H1 (cell line): Measurements from ENCODE around the gene MORC4. TPM values are rescaled to one million over a fixed set of nuclear protein-coding genes. Genes with fewer than 3 reads are reported as not detected.

Experiments
- CTCF ChIA-PET: fragments of 300-600 bp; sonication (Branson Sonifier 250); formaldehyde crosslinking; loops from one replicate; lab custom pipeline; 2021; ENCODE audit not compliant: partially characterized antibody; lab: Charles Lee
- POLR2A ChIA-PET: fragments of 300-600 bp; sonication (Branson Sonifier 250); formaldehyde crosslinking; loops from one replicate; lab custom pipeline; 2021; ENCODE audit warnings: inconsistent platforms; ENCODE audit not compliant: partially characterized antibody; lab: Charles Lee
- DNase-seq, 2 experiments: peaks; one replicate each; pipeline versions ENCODE4 v3.0.0 to v3.0.0-alpha.2; 2010 to 2022; ENCODE audit warnings: low spot score in 2 of 2, low read depth in 1 of 2, mixed read lengths in 1 of 2
- FAIRE-seq: peaks from 2 replicates; lab custom pipeline; 2011; peaks lifted over from hg19 to GRCh38; lab: Jason Lieb, UNC
- H2AFZ ChIP-seq: 2 replicates; pipeline ENCODE4 v1.8.1; 2012; ENCODE audit warnings: low read length, inconsistent platforms
- H2AK5ac ChIP-seq: 2 replicates; pipeline ENCODE4 v1.6.1; 2013; ENCODE audit warnings: low read depth, low read length
- H2BK120ac ChIP-seq: replicated peaks from 2 replicates; pipeline ENCODE3; 2013; ENCODE audit warnings: low read depth, low read length, inconsistent platforms
- H2BK12ac ChIP-seq: 2 replicates; pipeline ENCODE4 v1.6.1; 2013; ENCODE audit warnings: low read depth, low read length
- H2BK15ac ChIP-seq: 2 replicates; pipeline ENCODE4 v1.6.1; 2013; ENCODE audit warnings: low read length
- H2BK20ac ChIP-seq: 2 replicates; pipeline ENCODE4 v1.6.1; 2013; ENCODE audit warnings: low read length
- H2BK5ac ChIP-seq: 2 replicates; pipeline ENCODE4 v1.6.1; 2013; ENCODE audit warnings: low read depth, low read length
- H3K14ac ChIP-seq: 2 replicates; pipeline ENCODE4 v1.6.1; 2013; ENCODE audit warnings: inconsistent platforms; ENCODE audit not compliant: insufficient read length
- H3K18ac ChIP-seq: 2 replicates; pipeline ENCODE4 v1.6.1; 2013; ENCODE audit warnings: low read length; ENCODE audit errors: extremely low read depth
- H3K23ac ChIP-seq: 2 replicates; pipeline ENCODE4 v1.6.1; 2013; ENCODE audit warnings: inconsistent platforms; ENCODE audit not compliant: insufficient read length
- H3K23me2 ChIP-seq: 2 replicates; pipeline ENCODE4 v1.6.1; 2013; ENCODE audit warnings: low read depth, low read length
- H3K27ac ChIP-seq: 2 replicates; pipeline ENCODE4 v1.6.1; 2011; ENCODE audit warnings: low read depth, low read length, inconsistent platforms
- H3K27me3 ChIP-seq, 4 experiments: replicated peaks in 1 of 4; 1 replicate in 1 of 4; 2 replicates in 3 of 4; pipeline versions ENCODE4 v1.6.1 to v1.8.1; 2011 to 2013; ENCODE audit warnings: low read length in 3 of 4, mild to moderate bottlenecking in 3 of 4, inconsistent platforms in 2 of 4, mixed read lengths in 2 of 4, moderate library complexity in 1 of 4; ENCODE audit not compliant: control insufficient read depth in 3 of 4, insufficient read depth in 3 of 4; ENCODE audit errors: extremely low read depth in 1 of 4
- H3K36me3 ChIP-seq, 4 experiments: 2 replicates each; pipeline versions ENCODE4 v1.6.1 to v1.8.1; 2011 to 2013; ENCODE audit warnings: mild to moderate bottlenecking in 4 of 4, low read length in 3 of 4, moderate library complexity in 2 of 4, control low read depth in 1 of 4, inconsistent platforms in 1 of 4; ENCODE audit not compliant: insufficient read depth in 4 of 4, control insufficient read depth in 2 of 4
- H3K4ac ChIP-seq: replicated peaks from 2 replicates; pipeline ENCODE3; 2013; ENCODE audit warnings: low read length, low read depth, mixed read lengths, inconsistent platforms; ENCODE audit not compliant: insufficient read length
- H3K4me1 ChIP-seq, 4 experiments: replicated peaks in 1 of 4; 1 replicate in 1 of 4; 2 replicates in 3 of 4; pipeline versions ENCODE4 v1.6.1 to v1.8.1; 2011 to 2013; ENCODE audit warnings: low read length in 3 of 4, inconsistent platforms in 2 of 4, mixed read lengths in 1 of 4; ENCODE audit not compliant: insufficient read depth in 4 of 4, control insufficient read depth in 3 of 4
- H3K4me2 ChIP-seq, 2 experiments: 2 replicates each; pipeline versions ENCODE4 v1.6.1 to v1.8.1; 2011 to 2013; ENCODE audit warnings: low read depth in 2 of 2, low read length in 2 of 2, control low read depth in 1 of 2, inconsistent platforms in 1 of 2, mild to moderate bottlenecking in 1 of 2; ENCODE audit not compliant: insufficient read depth in 1 of 2
- H3K4me3 ChIP-seq, 4 experiments: fragments of 200-600, 300-600 bp in 1 of 4; sonication (generic), shearing (Covaris generic), sonication (Bioruptor Twin) in 1 of 4; 2 replicates each; pipeline versions ENCODE4 v1.5.1 to v1.8.1; 2011 to 2016; ENCODE audit warnings: low read length in 4 of 4, low read depth in 3 of 4, control low read depth in 2 of 4, inconsistent platforms in 2 of 4, mild to moderate bottlenecking in 2 of 4, mixed read lengths in 1 of 4, moderate library complexity in 1 of 4; ENCODE audit not compliant: insufficient read depth in 2 of 4; ENCODE audit errors: extremely low read depth in 1 of 4
- H3K56ac ChIP-seq: replicated peaks from 2 replicates; pipeline ENCODE3; 2013; ENCODE audit warnings: low read depth, mild to moderate bottlenecking, mixed read lengths, low read length, inconsistent platforms; ENCODE audit not compliant: insufficient read length
- H3K79me1 ChIP-seq: 2 replicates; pipeline ENCODE4 v1.6.1; 2013; ENCODE audit warnings: low read depth, low read length, control low read depth
- H3K79me2 ChIP-seq, 2 experiments: 2 replicates each; pipeline versions ENCODE4 v1.6.1 to v1.8.1; 2012 to 2013; ENCODE audit warnings: low read length in 2 of 2, mild to moderate bottlenecking in 2 of 2, inconsistent platforms in 1 of 2; ENCODE audit not compliant: insufficient read depth in 2 of 2, control insufficient read depth in 1 of 2
- H3K9ac ChIP-seq, 4 experiments: replicated peaks in 1 of 4; 1 replicate in 1 of 4; 2 replicates in 3 of 4; pipeline versions ENCODE4 v1.6.1 to v1.8.1; 2011 to 2013; ENCODE audit warnings: low read depth in 3 of 4, low read length in 3 of 4, control low read depth in 2 of 4, mild to moderate bottlenecking in 2 of 4, moderate library complexity in 2 of 4, inconsistent platforms in 1 of 4; ENCODE audit errors: extremely low read depth in 1 of 4
- H3K9me3 ChIP-seq, 2 experiments: 2 replicates each; pipeline versions ENCODE4 v1.6.1 to v1.8.1; 2012 to 2013; ENCODE audit warnings: mild to moderate bottlenecking in 2 of 2, moderate library complexity in 2 of 2, control low read depth in 1 of 2, inconsistent platforms in 1 of 2, low read depth in 1 of 2, low read length in 1 of 2, mixed read lengths in 1 of 2; ENCODE audit not compliant: insufficient read depth in 2 of 2
- H4K20me1 ChIP-seq, 2 experiments: replicated peaks in 1 of 2; 2 replicates each; pipeline versions ENCODE3 to v1.8.1; 2011 to 2013; ENCODE audit warnings: inconsistent platforms in 2 of 2, low read length in 2 of 2, mild to moderate bottlenecking in 1 of 2; ENCODE audit not compliant: insufficient read depth in 2 of 2, control insufficient read depth in 1 of 2
- H4K5ac ChIP-seq: 2 replicates; pipeline ENCODE4 v1.6.1; 2013; ENCODE audit warnings: low read length, low read depth, mixed read lengths, inconsistent platforms; ENCODE audit not compliant: insufficient read length
- H4K8ac ChIP-seq: 2 replicates; pipeline ENCODE4 v1.8.0; 2013; ENCODE audit warnings: mild to moderate bottlenecking, moderate library complexity, low read length, inconsistent platforms; ENCODE audit not compliant: insufficient read depth; ENCODE audit errors: extremely low read depth
- H4K91ac ChIP-seq: replicated peaks from 2 replicates; pipeline ENCODE3; 2013; ENCODE audit warnings: low read length, mixed read lengths, inconsistent platforms; ENCODE audit not compliant: insufficient read length
- ATF2 ChIP-seq: IDR thresholded peaks from 2 replicates; pipeline ENCODE4 v1.6.1; 2012; ENCODE audit warnings: low read length, inconsistent platforms
- ATF3 ChIP-seq: IDR thresholded peaks from 2 replicates; pipeline ENCODE4 v1.6.1; 2011; ENCODE audit warnings: low read depth, mild to moderate bottlenecking, low read length; ENCODE audit not compliant: insufficient read depth
- CTBP2 ChIP-seq: IDR thresholded peaks from 2 replicates; pipeline ENCODE4 v1.7.0; 2011; ENCODE audit warnings: borderline replicate concordance, mild to moderate bottlenecking, moderate library complexity, mixed read lengths, low read length; ENCODE audit not compliant: insufficient read depth, insufficient read length
- EP300 ChIP-seq, 2 experiments: IDR thresholded peaks; 1 replicate in 1 of 2; 2 replicates in 1 of 2; pipeline ENCODE4 v1.6.1; 2011 to 2012; ENCODE audit warnings: low read depth in 2 of 2, low read length in 2 of 2, mild to moderate bottlenecking in 2 of 2, borderline replicate concordance in 1 of 2, inconsistent platforms in 1 of 2, moderate library complexity in 1 of 2
- EZH2 ChIP-seq: fragments of 200-600 bp; sonication (generic); IDR thresholded peaks from 2 replicates; pipeline ENCODE4 v1.7.1; 2012; ENCODE audit warnings: low read depth, mild to moderate bottlenecking, moderate library complexity, low read length, inconsistent platforms; ENCODE audit not compliant: severe bottlenecking
- KDM5A ChIP-seq: fragments of 200-600 bp; IDR thresholded peaks from 2 replicates; pipeline ENCODE4 v1.7.1; 2012; ENCODE audit warnings: mild to moderate bottlenecking, low read length, inconsistent platforms, mixed read lengths
- NRF1 ChIP-seq: IDR thresholded peaks from 2 replicates; pipeline ENCODE4 v1.6.1; 2011; ENCODE audit warnings: mild to moderate bottlenecking, low read depth, low read length, improper control_type of control experiment
- RAD21 ChIP-seq, 2 experiments: IDR thresholded peaks in 1 of 2; conservative IDR thresholded peaks in 1 of 2; 2 replicates each; pipeline ENCODE4 v1.6.1; 2011; ENCODE audit warnings: low read depth in 2 of 2, low read length in 2 of 2, improper control_type of control experiment in 1 of 2, inconsistent platforms in 1 of 2, mild to moderate bottlenecking in 1 of 2, moderate library complexity in 1 of 2
- SIN3A ChIP-seq, 2 experiments: IDR thresholded peaks in 1 of 2; conservative IDR thresholded peaks in 1 of 2; 2 replicates each; pipeline ENCODE4 v1.6.1; 2011 to 2012; ENCODE audit warnings: low read length in 2 of 2, improper control_type of control experiment in 1 of 2, low read depth in 1 of 2, mild to moderate bottlenecking in 1 of 2
- SP1 ChIP-seq: IDR thresholded peaks from 2 replicates; pipeline ENCODE4 v1.6.1; 2011; ENCODE audit warnings: low read depth, low read length
- TCF12 ChIP-seq: IDR thresholded peaks from 2 replicates; pipeline ENCODE4 v1.6.1; 2011; ENCODE audit warnings: low read depth, mild to moderate bottlenecking, low read length
- WGBS, 2 experiments: shearing (Covaris generic) in 1 of 2; methylation state at CpG; one replicate each; pipeline versions ENCODE4 v1.1.6 to v1.1.7; 2013 to 2015; ENCODE audit warnings: low lambda C conversion rate in 2 of 2, mixed read lengths in 2 of 2, inconsistent platforms in 1 of 2, low coverage in 1 of 2, missing lambda C conversion rate in 1 of 2; ENCODE audit not compliant: insufficient replicate concordance in 2 of 2, insufficient coverage in 1 of 2, insufficient read length in 1 of 2; ENCODE audit errors: extremely low coverage in 1 of 2, missing lambda C conversion rate in 1 of 2; 5-methylcytosine and 5-hydroxymethylcytosine counted together
- polyA plus RNA-seq, 7 experiments: library from polyadenylated mRNA; depleted of rRNA in 3 of 7; stranded (reverse) in 5 of 7; unstranded in 2 of 7; fragments of >200 nt in 5 of 7; fragments of 200-250 nt in 2 of 7; gene quantifications; 1 replicate in 5 of 7; 2 replicates in 1 of 7; 4 replicates in 1 of 7; pipeline versions ENCODE4 v1.2.1 to v1.2.3, GENCODE V29; 2011 to 2013; ENCODE audit warnings: missing spikeins in 2 of 7, mixed read lengths in 2 of 7
- total RNA-seq: library from RNA; stranded (reverse); fragmentation: NEBNext Ultra II Directional; extraction: Animal tissue kit (Norgen Biotek cat#: 25700); gene quantifications from 2 replicates; pipeline ENCODE4 v1.2.1, GENCODE V29; 2021

Gene MORC4
- total and polyA plus RNA-seq, 2 of the 8 experiments (the other 6 are each of a cell fraction or from before 2014, with no cell fraction given): 1.4 to 2.5 TPM

GRCh38 chrX:106964290-106964689, 35.7 kb downstream of the MORC4 start:
- Histone ChIP-seq H3K18ac (no peak overlapping the region), H3K23ac (no peak overlapping the region), H2BK20ac (no peak overlapping the region), H3K9ac (no peak overlapping the region), H3K14ac (no peak overlapping the region), H3K36me3 (no peaks in the 10 kb centered on the region), H3K79me1 (no peaks in the 10 kb centered on the region), H2BK12ac (no peak overlapping the region), H3K79me2 (no peaks in the 10 kb centered on the region), H4K5ac (no peak overlapping the region), H3K23me2 (no peaks in the 10 kb centered on the region), H2AK5ac (no peak overlapping the region), H3K4ac (no peak overlapping the region), H4K20me1 (no peaks in the 10 kb centered on the region), H3K56ac (no peak overlapping the region), H4K91ac (no peak overlapping the region), H3K4me2 (no peak overlapping the region), H2AFZ (no peak overlapping the region), H2BK5ac (no peak overlapping the region), H3K9me3 (no peaks in the 10 kb centered on the region), H3K27me3 (no peaks in the 10 kb centered on the region), H3K4me3 (no peak overlapping the region), H2BK15ac (no peak overlapping the region), H2BK120ac (no peak overlapping the region), H3K27ac (no peak overlapping the region), H3K4me1 (no peaks in the 10 kb centered on the region), H4K8ac (no peak overlapping the region)
- ChIA-PET CTCF (interaction anchor here (0.7 to 1.8 kb wide), 2 partner anchors 13 to 70 kb away, joined by 4 read pairs; no protein-coding TSS in a partner anchor), POLR2A (no interaction called here)
- DNase-seq (no peak), FAIRE-seq (no peak)
- no peak for TF ChIP-seq ATF2
- TF ChIP-seq RAD21 (IDR thresholded peaks at IDR 0.05 in 1 of 2, conservative IDR thresholded peaks at IDR 0.05 in 1 of 2; ENCODE audit: low read depth in 2 of 2, low read length in 2 of 2): no peak
- TF ChIP-seq NRF1: no peak
- no peak for TF ChIP-seq SIN3A (conservative IDR thresholded peaks at IDR 0.05 in 1 of 2, IDR thresholded peaks at IDR 0.05 in 1 of 2; ENCODE audit: low read depth in 1 of 2, low read length in 2 of 2)
- no peak for TF ChIP-seq EP300 (IDR thresholded peaks at IDR 0.05; ENCODE audit: borderline replicate concordance in 1 of 2, low read depth in 2 of 2, low read length in 2 of 2)
- TF ChIP-seq EZH2: no peak
- TF ChIP-seq ATF3: no peak
- no peak for TF ChIP-seq CTBP2
- no peak for TF ChIP-seq SP1
- TF ChIP-seq TCF12: no peak
- no peak for TF ChIP-seq KDM5A
- 64% methylated on average over 1 of the region's 1 CpG; no CpG with 5 or more reads in 1 of the 2 experiments for WGBS, 2 experiments
